ENCODE data around the gene HNRNPL. TPM values are rescaled to one million over a fixed set of nuclear protein-coding genes. Genes with fewer than 3 reads are reported as not detected.
A peak's percentile ranks its signal among the peaks of the same experiment; 100 is the strongest.

HNRNPL gene
- total and polyA plus RNA-seq, 2 of the 8 experiments (the other 6 are each of a cell fraction or from before 2014, with no cell fraction given): 404 to 779 TPM

DNA sequence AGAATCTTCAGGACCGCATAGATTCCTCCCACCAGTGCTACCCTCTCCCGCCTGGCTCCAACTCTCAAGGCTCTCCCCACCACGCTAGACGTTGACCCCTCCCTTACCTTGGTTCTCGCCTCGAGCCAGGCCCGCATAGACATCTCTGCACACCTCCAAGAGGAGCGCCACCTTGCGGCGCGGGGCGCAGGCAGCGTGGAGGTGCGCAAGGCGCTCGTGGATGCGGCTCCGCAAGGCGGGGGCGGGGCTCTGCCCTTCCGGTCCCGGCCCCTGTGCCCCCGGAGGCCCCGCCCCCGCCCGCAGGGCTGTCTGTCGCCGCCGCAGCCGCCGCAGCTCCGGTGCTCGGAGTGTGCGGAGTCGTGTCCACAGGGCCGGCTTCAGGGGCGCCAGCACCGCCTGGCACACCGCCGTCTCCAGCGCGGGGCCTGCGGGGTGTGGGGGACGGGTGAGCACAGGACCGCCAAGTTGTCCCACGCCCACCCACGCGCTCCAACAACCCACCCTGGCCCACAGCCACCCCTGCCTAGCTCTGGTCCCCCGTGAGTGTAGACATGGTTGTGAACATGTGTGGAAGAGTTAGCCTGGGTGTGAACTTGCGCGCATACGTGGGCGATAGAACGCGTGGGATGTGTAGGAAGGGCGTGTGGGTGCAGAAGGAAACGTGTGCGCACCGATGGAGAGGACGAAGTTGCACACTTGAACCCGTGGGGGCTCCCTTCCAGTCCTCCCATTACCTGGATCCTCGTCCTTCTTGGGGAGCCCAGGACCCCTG, 20.2 kb upstream of the HNRNPL start:
- no peak overlapping the region for H2BK120ac ChIP-seq (replicated peaks; ENCODE audit: low read depth, low read length)
- no peaks in the 10 kb centered on the region for H3K79me2 ChIP-seq (ENCODE audit: control insufficient read depth in 1 of 2, insufficient read depth in 2 of 2, low read length in 2 of 2)
- H3K27ac ChIP-seq (ENCODE audit: low read depth, low read length): no peak overlapping the region
- H3K4ac ChIP-seq (replicated peaks; ENCODE audit: insufficient read length, low read depth, low read length): peak overlapping the region; percentile 40
- H3K9me3 ChIP-seq (ENCODE audit: insufficient read depth in 2 of 2, low read depth in 1 of 2, low read length in 1 of 2): no peaks in the 10 kb centered on the region
- H4K91ac ChIP-seq (replicated peaks; ENCODE audit: insufficient read length, low read length): peak overlapping the region; percentile 45
- no peak overlapping the region for H3K14ac ChIP-seq (ENCODE audit: insufficient read length)
- peaks cover 0 to 7% (median 4%) of the 10 kb centered on the region in 4 experiments; a peak in 5 of 7 replicates for H3K4me1 ChIP-seq (replicated peaks in 1 of 4; ENCODE audit: control insufficient read depth in 3 of 4, insufficient read depth in 4 of 4, low read length in 3 of 4)
- FAIRE-seq (no peak), DNase-seq (ENCODE audit: low read depth in 1 of 2, low spot score in 2 of 2) (peak in 1 of 2 experiments; percentile 91)
- no peak overlapping the region for H2BK20ac ChIP-seq (ENCODE audit: low read length)
- H3K79me1 ChIP-seq (ENCODE audit: low read depth, low read length): no peaks in the 10 kb centered on the region
- no peak overlapping the region for H2BK5ac ChIP-seq (ENCODE audit: low read depth, low read length)
- ChIA-PET POLR2A (ENCODE audit: partially characterized antibody) (interaction anchor here (0.5 to 3.4 kb wide), 13 partner anchors 8 to 204 kb away, joined by 3 to 33 read pairs (median 4); partner anchors contain the start of genes CCER2, FBXO17, HNRNPL and MRPS12), CTCF (ENCODE audit: partially characterized antibody) (interaction anchor here (0.5 to 3.3 kb wide), 12 partner anchors 10 to 153 kb away, joined by 3 to 32 read pairs (median 4); partner anchors contain the start of genes CAPN12 and NFKBIB)
- H2AFZ ChIP-seq (ENCODE audit: low read length): peak overlapping the region; percentile 79; the same call in 1 of the 2 replicates
- H2BK15ac ChIP-seq (ENCODE audit: low read length): peak overlapping the region; percentile 46; the same call in 1 of the 2 replicates
- H2AK5ac ChIP-seq (ENCODE audit: low read depth, low read length): no peak overlapping the region
- H3K4me3 ChIP-seq (ENCODE audit: extremely low read depth in 1 of 4, insufficient read depth in 2 of 4, low read depth in 3 of 4, low read length in 4 of 4): peak overlapping the region; percentile 38 to 63 (median 55)
- peak overlapping the region; percentile 74 to 79 for H3K4me2 ChIP-seq (ENCODE audit: insufficient read depth in 1 of 2, low read depth in 2 of 2, low read length in 2 of 2)
- H4K5ac ChIP-seq (ENCODE audit: insufficient read length, low read depth, low read length): peak overlapping the region; percentile 55
- 0 out of 2 replicates have a peak overlapping the region, but pooled peaks have one; percentile 65 for H3K18ac ChIP-seq (ENCODE audit: extremely low read depth, low read length)
- peaks cover 0 to 11% (median 5%) of the 10 kb centered on the region in 4 experiments; a peak in 5 of 7 replicates for H3K27me3 ChIP-seq (replicated peaks in 1 of 4; ENCODE audit: control insufficient read depth in 3 of 4, extremely low read depth in 1 of 4, insufficient read depth in 3 of 4, low read length in 3 of 4)
- peak overlapping the region; percentile 60; the same call in 1 of the 2 replicates for H2BK12ac ChIP-seq (ENCODE audit: low read depth, low read length)
- WGBS, 2 experiments (ENCODE audit: extremely low coverage in 1 of 2, insufficient coverage in 1 of 2, insufficient read length in 1 of 2, insufficient replicate concordance in 2 of 2, low coverage in 1 of 2, low lambda C conversion rate in 2 of 2, missing lambda C conversion rate in 1 of 2): 22% methylated on average over 61 of the region's 62 CpGs; no CpG with 5 or more reads in 1 of the 2 experiments
- H4K8ac ChIP-seq (ENCODE audit: extremely low read depth, insufficient read depth, low read length): peak overlapping the region; percentile 83
- no peak overlapping the region; a peak in 2 of 7 replicates for H3K9ac ChIP-seq (replicated peaks in 1 of 4; ENCODE audit: extremely low read depth in 1 of 4, low read depth in 3 of 4, low read length in 3 of 4)
- H3K36me3 ChIP-seq (ENCODE audit: control insufficient read depth in 2 of 4, insufficient read depth in 4 of 4, low read length in 3 of 4): no peaks in the 10 kb centered on the region
- no peak overlapping the region for H3K56ac ChIP-seq (replicated peaks; ENCODE audit: insufficient read length, low read depth, low read length)
- H4K20me1 ChIP-seq (replicated peaks in 1 of 2; ENCODE audit: control insufficient read depth in 1 of 2, insufficient read depth in 2 of 2, low read length in 2 of 2): no peaks in the 10 kb centered on the region
- no peak overlapping the region for H3K23ac ChIP-seq (ENCODE audit: insufficient read length)
- peaks cover 7% of the 10 kb centered on the region; the same call in 1 of the 2 replicates for H3K23me2 ChIP-seq (ENCODE audit: low read depth, low read length)
- no peak for TF ChIP-seq SRF (IDR thresholded peaks at IDR 0.05; ENCODE audit: low read depth, low read length)
- TF ChIP-seq POU5F1 (IDR thresholded peaks at IDR 0.05; ENCODE audit: low read depth, low read length): no peak
- TF ChIP-seq TAF1 (IDR thresholded peaks at IDR 0.05; ENCODE audit: low read depth, low read length): no peak
- TF ChIP-seq NRF1 (IDR thresholded peaks at IDR 0.05; ENCODE audit: low read depth, low read length): no peak
- TF ChIP-seq SUZ12 (IDR thresholded peaks at IDR 0.05; ENCODE audit: low read length): peak; percentile 52; the same call in 1 of the 2 replicates
- no peak for TF ChIP-seq RXRA (IDR thresholded peaks at IDR 0.05; ENCODE audit: insufficient read depth, low read depth, low read length)
- TF ChIP-seq GTF2F1 (IDR thresholded peaks at IDR 0.05; ENCODE audit: borderline replicate concordance, low read depth, low read length): no peak
- TF ChIP-seq POLR2A (IDR thresholded peaks at IDR 0.05; ENCODE audit: control extremely low read depth in 1 of 2, low read depth in 2 of 2, low read length in 2 of 2): no peak
- peak; percentile 63; the same call in 1 of the 2 replicates for TF ChIP-seq EGR1 (IDR thresholded peaks at IDR 0.05; ENCODE audit: borderline replicate concordance, low read depth, low read length)
- TF ChIP-seq BACH1 (IDR thresholded peaks at IDR 0.05; ENCODE audit: low read length): peak; percentile 97
- TF ChIP-seq KDM4A (IDR thresholded peaks at IDR 0.05; ENCODE audit: low read depth, low read length, severe bottlenecking): peak; percentile 42
- peak; percentile 45; the same call in 1 of the 2 replicates for TF ChIP-seq GABPA (IDR thresholded peaks at IDR 0.05; ENCODE audit: borderline replicate concordance, insufficient read depth, low read length)

Measured in H1 (cell line).